ACHN (cell line): ENCODE measurements around the gene ZC3H18.
A peak's percentile ranks its signal among the peaks of the same experiment; 100 is the strongest.

Experiments
- DNase-seq: peaks from one replicate; pipeline ENCODE4 v3.0.0-alpha.2; 2015
- in situ Hi-C: cut with HindIII; loops from 2 replicates; pipeline ENCODE4 v1.10.0; 2017; ENCODE audit warnings: low sequenced_read_pairs, low pct_ligation_motif_present, low pct_unique_long_range_greater_than_20kb

The ZC3H18 gene

DNA sequence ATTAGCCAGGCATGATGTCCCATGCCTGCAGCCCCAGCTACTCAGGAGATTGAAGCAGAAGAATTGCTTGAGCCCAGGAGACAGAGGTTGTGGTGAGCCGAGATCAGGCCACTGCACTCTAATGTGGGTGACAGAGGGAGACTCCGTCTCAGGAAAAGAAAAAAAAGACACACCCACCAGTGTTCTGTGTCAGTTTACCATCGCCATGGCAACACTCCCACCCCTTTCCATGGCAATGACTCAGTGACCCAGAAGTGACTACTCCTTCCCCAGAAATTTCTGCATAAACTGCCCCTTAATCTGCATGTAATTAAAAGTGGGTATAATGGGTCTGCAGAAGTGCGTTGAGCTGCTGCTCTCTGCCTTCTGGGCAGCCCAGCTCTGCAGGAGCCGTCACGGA is 4.0 kb upstream of the ZC3H18 start:
- DNase-seq, result no peak
- in situ Hi-C loops, result no loop called here

DNA sequence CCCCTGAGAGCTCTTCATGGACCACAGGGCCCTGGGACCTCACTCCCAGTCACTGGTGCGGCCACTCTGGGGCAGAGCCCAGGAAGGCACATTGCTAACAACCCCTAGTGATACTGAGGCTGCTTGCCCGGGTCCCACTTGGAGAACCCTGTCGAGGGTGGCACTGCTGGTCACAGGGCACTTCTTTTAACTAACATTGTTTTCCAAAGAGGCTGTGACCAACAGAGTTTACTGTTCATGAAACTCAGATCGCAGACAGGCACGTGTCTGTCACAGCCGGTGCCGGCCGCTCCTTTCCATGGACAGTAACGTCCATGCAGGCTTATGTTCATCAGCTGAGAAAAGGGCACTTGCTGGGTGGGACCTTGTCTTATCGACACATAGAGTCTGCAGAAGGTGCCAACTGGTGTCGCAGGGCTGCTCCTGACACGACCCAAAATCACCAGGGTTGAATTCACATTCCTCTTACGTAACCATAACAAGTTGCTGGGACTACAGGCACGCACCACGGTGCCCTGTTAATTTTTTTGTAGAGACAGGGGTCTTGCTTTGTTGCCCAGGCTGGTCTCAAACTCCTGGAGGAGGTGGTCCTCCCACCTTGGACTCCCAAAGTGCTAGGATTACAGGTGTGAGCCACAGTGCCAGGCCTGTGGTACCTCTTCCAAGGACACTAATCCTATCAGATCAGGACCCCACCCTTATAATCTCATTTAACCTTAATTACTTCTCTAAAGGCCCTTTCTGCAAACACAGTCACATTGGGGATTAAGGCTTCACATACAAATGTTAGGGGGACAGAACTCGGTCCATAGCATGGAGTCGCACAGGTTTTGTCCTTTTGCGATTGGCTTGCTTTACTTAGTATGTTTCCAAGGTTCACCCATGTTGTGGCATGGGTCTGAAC is 1.2 kb upstream of the ZC3H18 start:
- in situ Hi-C loops, result no loop called here
- no peak for DNase-seq

DNA sequence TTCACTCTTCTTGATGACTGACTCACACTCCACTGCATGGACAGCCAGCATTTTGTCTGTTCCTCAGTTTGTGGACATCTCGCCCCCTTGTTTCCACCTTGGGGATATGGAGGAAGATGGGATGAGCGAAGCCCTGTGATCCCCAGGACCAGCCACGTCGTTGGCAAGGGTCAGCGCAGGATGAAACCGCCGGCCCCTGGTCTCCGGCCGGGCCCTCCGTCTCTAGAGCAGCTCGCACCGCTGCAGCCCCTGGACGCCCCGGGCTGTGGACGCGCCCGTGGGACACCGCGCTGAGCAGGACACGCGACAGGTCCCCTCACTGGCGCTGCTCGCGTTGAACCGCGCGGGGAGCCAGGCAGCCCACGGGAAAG is 604 bp upstream of the ZC3H18 start:
- DNase-seq, result peak; percentile 9
- in situ Hi-C loops, result no loop called here

DNA sequence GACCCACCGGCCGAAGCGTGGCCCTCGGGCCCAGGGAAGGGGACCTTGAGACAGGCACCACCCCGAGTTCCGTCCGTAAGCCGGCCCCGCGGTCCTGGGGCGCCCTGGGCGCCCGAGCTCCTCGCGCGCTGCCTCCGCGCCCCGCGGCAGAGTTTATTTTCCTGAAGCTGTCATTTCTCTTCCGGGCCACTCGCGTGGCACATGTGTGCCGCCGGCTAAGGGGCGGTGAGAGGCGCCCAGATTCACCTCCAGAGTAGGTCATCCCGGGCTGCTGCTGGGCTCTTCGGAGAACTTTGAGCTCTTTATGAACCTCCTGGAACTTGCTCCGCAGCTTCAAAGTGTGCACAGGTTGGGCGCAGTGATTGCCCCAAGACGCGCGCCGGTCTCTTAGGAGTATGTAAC is 489 bp downstream of the ZC3H18 start:
- peak; percentile 39 for DNase-seq
- in situ Hi-C loops, result no loop called here

DNA sequence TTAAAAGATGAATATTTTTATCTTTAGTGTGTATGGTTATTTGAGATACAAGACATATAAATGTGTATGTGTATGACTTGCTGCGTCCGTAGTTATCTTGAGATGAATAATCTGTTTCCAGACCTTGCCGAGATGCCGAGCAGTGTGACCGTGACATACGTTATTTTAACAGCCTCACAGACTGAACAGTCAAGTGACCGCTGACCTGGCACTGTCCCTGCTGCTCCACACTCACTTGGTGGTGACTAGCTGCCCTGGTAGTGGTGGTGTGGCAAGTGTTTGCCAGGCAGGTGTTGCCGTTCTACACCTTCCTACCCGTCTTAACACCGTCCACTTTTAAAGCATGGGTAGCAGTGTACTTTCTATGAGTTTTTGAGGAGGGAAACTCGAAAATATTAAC is 5.0 kb downstream of the ZC3H18 start:
- in situ Hi-C loops, result no loop called here
- DNase-seq, result no peak

DNA sequence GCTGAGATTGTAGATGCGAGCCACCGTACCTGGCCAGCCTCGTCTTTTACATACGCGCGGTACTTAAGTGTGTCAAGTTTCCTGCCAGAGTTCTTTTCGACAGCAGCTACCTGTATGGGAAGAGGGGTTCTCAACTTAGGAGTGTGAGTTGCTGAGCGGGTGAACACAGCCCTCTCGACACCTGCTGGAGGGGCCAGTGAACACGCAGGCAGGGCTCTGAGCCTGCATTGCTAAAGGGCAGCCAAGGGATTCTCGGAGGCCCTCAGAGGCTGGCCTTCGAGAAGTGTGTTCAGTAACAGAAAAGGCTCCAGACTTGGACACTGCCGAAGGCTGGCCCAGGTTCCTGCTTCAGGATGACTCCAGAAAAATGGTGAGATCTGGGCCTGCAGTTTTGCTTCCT is 6.1 kb downstream of the ZC3H18 start:
- in situ Hi-C loops, result no loop called here

DNA sequence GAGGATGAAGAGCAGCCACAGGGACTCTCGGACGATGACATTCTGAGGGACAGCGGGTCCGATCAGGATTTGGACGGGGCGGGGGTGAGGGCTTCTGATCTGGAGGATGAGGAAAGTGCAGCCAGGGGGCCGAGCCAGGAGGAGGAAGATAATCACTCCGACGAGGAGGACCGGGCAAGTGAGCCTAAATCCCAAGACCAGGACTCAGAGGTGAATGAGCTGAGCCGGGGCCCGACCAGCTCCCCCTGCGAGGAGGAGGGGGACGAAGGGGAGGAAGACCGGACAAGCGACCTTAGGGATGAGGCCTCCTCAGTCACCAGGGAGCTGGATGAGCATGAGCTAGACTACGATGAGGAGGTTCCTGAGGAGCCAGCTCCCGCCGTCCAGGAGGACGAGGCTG is 7.0 kb downstream of the ZC3H18 start:
- in situ Hi-C loops, result no loop called here
- DNase-seq, result no peak

More for the DNA sequence above, 6.1 kb downstream of the ZC3H18 start:
- no peak for DNase-seq

DNA sequence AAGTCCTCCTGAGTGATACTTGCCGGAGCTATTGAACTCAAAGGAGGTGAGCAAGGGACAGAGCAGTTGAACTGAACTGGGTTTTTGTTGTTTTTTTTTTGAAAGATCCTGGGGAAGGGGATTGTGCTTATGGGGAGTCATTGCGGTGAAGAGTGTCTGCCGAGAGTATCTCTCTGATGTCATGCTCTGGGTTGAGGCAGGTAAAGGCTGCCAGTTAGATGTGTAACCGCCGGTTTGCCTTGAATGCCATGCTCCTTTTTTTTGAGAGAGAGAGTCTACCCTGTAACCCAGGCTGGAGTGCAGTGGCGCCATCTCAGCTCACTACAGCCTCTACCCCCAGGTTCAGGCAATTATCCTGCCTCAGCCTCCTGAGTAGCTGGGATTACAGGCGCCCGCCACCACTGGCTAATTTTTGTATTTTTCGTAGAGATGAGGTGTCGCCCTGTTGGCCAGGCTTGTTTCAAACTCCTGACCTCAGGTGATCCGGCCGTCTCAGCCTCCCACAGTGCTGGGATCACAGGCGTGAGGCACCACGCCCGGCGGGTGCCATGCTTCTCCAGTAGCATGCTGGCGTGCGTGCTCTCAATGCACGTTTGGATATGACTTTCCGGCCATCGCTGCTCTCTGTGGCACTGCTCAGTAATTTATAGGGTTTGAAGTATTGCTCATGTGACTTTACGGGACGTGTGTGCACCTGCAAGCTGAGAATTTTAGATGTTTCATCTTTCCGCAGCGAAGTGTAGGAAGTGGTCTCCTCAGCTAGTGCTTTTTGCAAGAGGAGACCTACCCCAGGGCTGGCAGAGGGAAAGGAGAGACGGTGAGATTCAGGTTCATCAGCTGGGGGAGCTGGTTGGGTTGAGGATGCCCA is 8.5 kb downstream of the ZC3H18 start:
- in situ Hi-C loops, result no loop called here
- DNase-seq, result no peak

DNA sequence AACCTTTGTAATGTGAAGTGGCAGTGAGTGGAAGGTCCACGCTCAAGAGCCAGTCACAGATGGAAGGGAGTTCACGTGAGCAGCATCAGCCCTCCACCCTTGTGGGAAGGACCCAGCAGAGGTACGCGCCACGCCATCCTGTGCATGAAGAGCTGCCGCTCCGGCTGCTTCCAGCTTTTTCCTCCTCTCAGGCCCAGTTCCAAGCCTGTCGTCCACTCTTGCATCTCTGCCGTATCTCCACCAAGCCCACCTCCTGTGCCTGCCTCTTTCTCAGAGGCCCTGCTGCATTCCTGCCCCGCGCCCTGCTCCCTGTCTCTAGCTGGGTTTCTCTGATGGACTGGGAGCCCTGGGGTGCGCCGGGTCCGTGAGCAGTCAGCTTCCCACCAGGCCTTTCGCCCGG is 10.2 kb downstream of the ZC3H18 start:
- in situ Hi-C loops, result no loop called here

DNA sequence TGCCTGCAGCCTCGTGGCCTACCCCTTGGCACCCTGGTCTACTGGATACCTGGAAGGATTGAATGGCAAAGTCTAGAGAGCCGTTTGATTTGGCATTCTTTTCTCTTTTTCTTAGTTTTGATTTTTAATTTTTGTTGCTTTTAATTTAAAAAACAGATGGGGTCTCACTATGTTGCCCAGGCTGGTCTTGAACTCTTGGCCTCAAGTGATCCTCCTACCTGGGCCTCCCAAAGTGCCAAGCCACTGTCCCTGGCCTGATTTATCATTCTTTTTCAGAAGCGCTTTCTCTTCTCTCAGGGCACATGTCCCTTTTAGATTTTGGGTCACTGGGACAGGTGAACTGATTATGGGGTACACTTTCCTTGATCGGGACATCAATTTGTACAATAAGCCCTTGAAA is 10.8 kb downstream of the ZC3H18 start:
- DNase-seq, result no peak
- in situ Hi-C loops, result no loop called here

More for the DNA sequence above, 10.2 kb downstream of the ZC3H18 start:
- DNase-seq, result no peak

DNA sequence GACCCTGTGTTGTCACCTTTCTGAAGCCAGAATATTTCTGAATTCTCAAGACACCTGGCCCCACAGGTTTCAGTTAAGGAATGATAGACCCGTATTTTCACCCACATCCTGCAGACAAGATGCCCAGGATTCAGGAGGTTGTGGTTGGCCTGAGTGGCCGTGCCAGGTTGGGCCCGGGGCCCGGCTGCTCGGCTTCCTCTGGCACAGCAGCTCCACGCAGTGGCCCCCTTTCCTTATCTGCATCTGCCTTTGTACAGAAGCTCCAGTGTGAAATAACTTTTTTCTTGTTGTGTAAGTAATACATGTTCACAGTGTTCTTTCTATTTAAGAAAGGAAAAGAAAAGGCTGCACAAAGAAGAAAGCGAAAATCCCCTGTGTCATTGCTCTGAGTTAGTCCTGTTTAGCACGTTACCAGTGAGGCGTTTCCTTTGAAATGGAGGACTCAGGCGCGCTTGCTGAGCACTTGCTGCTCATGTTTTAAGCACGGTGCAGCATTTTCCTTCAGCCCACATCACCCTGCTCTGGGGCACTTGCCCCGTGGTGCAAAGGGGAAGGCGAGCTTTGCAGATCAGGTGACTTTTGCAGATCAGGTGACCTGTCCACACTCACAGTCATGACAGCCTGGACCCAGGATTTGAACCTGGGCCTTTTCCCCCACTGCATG is 12.8 kb downstream of the ZC3H18 start:
- no peak for DNase-seq
- in situ Hi-C loops, result no loop called here

DNA sequence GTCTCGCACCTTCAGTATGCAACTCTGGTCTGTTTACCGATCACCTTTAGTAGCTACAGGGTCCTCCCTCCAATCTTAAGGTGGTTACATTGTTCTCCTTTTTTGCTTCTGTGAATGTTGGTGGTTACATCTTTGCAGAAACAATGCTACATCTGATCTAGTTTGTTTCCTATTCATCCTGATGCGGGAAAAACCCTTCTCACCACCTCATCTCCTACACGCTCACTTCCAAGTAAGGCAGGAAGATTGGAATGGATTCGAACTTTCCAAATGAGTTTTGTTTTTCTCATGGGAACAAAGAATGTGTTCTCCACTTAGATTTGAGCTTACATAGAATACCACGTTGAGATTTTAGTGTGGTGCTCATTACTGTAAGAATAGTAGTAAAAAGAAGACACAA is 14.5 kb downstream of the ZC3H18 start:
- in situ Hi-C loops, result no loop called here
- DNase-seq, result no peak

DNA sequence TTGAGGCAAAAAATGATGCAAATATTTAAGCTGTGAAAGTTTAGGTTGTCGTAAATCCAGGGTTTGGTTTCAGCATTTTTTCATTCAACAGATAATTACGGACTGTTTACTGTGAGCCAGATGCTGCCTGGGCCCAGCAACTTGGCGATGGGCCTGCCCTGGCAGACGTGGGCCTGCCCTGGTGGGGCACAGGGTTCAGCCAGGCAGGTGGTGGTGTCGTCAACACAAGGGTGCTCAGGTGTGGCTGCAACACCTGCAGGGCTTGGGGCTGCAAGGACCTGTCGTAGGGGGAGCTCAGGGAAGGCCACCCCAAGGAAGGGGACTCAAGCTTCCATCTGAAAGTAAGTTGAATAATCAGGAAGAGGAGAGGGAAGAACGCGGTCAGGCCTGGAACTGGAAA is 15.1 kb downstream of the ZC3H18 start:
- no peak for DNase-seq
- in situ Hi-C loops, result no loop called here

DNA sequence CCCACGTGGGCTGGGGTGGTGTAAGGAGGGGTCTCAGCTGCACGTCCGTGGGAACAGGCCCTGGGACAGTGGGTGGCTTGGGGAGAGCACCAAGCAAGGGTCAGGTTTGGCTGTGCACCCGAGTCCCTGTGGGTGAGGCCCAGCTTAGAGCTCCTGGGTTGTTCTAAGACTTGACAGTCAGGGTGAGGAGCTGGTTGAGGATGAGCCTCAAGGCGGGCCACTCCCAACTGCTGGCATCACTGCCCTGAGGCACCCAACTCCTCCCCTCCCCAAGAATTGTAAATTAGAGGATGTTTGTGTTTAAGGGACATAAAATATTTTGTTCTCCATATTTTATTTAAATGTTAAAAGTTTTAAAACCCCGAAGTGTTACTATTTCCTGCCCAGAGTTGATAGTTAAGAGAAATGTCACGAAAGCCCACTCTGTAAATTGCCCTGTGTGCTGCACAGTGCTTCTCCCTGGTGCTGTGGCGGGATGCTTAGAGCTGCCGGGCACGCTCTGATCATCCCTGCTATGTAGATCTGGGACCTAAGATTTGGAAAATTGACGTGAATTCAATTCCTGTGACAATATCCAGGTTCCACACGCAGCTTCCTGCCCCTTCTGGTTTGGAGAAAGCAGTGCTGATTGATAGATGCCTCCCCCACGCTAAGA is 15.9 kb downstream of the ZC3H18 start:
- in situ Hi-C loops, result no loop called here
- no peak for DNase-seq

DNA sequence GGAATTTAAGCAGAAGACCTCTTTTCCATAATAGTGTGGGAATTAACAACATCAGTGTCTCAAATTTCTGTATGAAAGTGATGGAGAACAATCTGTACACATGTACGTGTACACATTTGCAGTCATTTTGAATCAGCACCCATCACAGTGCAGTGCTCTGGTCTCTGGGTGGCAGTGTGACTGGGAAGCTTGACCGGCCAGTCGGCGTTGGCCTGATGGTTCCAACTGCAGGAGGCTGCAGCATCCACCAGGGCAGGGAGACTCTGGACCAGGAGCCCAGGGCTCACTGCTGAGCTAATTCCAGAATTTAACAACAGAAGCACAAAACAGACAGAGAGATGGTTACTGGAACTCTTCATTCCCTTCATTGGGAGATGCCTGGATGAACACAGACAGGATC is 17.9 kb downstream of the ZC3H18 start:
- in situ Hi-C loops, result no loop called here
- no peak for DNase-seq

DNA sequence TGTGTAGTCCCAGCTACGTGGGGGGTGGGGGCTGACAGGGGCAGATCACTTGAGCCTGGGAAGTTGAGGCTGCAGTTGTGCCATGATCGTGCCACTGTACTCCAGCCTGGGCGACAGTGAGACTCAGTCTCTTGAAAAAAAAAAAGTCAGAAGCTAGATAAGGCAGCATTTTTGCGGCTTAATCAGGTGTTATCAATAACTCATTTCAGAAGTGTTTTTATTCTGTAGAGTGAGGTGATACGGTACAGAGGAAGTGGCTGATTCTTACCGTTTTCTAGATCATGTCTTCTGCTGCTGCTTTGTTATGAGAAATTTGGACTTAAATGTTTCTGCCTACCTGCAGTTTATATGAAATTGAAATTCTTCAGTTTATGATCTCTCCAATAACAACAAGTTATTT is 18.6 kb downstream of the ZC3H18 start:
- in situ Hi-C loops, result no loop called here

DNA sequence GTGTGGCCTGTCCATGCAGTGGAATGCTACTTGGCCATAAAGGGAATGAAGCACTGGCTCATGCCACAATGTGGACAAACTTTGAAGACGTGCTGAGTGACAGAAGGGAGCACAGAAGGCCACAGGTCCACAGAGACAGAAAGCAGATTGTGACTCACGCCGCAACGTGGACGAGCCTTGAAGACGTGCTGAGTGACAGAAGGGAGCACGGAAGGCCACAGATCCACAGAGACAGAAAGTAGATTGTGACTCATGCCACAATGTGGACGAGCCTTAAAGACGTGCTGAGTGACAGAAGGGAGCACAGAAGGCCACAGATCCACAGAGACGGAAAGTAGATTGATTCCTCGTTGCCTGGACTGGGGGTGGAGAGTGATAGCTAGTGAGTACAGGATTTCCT is 19.2 kb downstream of the ZC3H18 start:
- DNase-seq, result no peak
- in situ Hi-C loops, result no loop called here

More for the DNA sequence above, 18.6 kb downstream of the ZC3H18 start:
- DNase-seq, result no peak

DNA sequence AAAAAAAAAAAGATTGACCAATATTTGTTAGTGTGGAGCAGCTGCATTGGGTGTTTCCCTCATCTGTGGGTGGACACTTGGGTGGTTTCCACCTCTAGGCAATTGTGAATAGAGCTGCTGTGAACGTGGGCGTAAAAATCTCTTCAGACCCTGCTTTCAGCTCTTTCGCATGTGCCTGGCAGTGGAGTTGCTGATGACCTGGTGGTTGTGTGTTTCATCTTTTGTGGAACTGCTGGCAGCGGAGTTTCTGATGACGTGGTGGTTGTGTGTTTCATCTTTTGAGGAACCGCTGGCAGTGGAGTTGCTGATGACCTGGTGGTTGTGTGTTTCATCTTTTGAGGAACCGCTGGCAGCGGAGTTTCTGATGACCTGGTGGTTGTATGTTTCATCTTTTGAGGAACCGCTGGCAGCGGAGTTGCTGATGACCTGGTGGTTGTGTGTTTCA is 21.4 kb downstream of the ZC3H18 start:
- DNase-seq, result no peak
- in situ Hi-C loops, result no loop called here

DNA sequence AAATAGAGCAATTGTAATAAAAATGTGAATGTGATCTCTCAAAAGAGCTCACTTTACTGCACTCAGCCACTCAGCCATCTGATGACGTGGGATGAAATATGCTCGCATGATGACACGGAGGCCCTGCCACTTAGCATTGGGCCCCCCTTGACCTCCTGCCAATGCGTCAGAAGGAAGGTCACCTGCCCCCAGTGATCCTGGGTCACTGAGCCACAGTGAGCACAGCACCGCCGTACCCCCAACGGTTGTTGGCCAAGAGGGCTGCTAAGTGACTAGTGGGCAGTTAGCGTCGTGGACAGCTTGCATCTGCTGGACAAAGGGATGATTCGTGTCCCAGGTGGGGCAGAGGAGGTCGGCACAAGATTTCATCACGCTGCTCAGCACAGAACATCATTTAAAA is 22.9 kb downstream of the ZC3H18 start:
- in situ Hi-C loops, result no loop called here
- no peak for DNase-seq
